NCI-H82 treated with DMSO at 0.1 percent for 48 hours (cell line): ENCODE measurements around the gene UBE2J1.
"Not testable (repeated sequence)": the region's sequence is repeated elsewhere in the genome, so short reads cannot be mapped to it uniquely, and the experiment has no call there.

ENCODE experiments used
- DNase-seq: peaks from one replicate; lab custom pipeline; 2025; ENCODE audit not compliant: unreplicated experiment; lab: John Stamatoyannopoulos, UW

Gene UBE2J1

GRCh38 chr6:89352278-89353117 is at the start of gene UBE2J1:
Gene UBE2J1 (minus strand): TSS chr6:89352722. CDS start chr6:89352569, 153 bp downstream.
- DNase-seq: no peak

- DNase-seq: no peak
These were observed 48.4 kb upstream of the UBE2J1 start for GRCh38 chr6:89400912-89401399.

DNA sequence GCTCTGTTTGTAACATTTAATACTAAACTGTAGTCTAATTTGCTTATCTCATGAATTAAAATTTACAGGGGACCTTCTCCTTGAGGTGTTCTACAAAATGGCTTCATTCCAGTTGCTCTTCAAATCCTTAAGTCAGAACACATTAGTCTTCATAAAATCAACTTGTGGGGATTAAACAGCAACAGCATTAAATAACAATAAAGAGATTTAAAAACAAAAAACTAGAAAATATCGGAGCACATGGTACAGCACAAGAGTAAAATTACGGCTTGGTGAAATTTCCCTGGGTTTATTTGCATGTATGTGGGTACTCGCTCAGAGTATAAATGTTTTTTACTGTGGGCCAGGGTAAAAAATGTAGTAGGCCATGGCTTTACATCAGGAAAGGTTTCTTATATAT is 47.5 kb upstream of the UBE2J1 start:
- no peak for DNase-seq

DNA sequence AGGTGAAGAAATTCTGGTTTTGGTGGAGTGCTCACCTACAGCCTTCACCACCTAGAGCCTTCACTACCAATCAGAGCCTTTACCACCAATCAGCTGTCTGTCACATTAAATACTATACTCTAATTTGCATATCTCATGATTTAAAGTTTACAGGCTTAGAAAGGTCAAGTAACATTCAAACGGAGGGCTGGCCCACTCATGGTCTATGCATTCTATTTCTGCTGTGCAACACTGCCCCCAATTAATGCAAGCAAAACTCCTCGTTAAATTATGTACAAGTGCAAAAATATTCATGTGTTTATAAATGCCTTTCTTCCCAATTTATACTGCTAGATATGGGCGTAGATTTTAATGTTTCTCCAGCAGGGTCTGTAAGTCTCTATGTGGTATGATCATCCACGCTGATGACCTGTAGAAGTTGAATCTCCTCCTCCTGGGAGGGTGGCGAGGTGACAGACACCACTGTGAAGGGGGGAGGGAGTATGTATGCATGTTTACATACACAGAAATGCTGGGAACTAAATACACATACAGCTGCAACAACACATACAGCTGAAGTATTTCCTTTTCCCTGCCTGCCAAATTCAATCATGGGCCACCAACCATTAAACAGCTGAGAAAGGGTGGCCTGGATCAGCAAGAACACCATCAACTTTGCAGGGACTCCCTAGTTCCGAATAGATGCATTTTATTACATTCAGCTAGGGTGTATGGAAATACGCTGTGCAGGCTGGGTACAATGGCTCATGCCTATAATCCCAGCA is 46.4 kb upstream of the UBE2J1 start:
- no peak for DNase-seq

DNA sequence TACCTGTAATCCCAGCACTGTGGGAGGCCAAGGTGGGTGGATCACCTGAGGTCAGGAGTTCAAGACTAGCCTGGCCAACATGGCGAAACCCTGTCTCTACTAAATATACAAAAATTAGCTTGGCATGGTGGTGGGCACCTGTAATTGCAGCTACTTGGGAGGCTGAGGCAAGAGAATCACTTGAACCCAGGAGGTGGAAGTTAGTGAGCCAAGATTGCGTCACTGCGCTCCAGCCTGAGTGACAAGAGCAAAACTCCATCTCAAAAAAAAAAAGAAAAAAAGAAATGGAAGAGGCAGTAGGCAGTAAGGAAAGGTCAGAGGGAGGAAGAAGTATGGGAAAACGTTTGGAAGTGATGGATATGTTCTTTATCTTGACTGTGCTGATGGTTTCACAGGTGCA is 45.4 kb upstream of the UBE2J1 start:
- not testable (repeated sequence) for DNase-seq

- DNase-seq: no peak
These were observed 41.1 kb upstream of the UBE2J1 start for GRCh38 chr6:89393659-89394058.

DNA sequence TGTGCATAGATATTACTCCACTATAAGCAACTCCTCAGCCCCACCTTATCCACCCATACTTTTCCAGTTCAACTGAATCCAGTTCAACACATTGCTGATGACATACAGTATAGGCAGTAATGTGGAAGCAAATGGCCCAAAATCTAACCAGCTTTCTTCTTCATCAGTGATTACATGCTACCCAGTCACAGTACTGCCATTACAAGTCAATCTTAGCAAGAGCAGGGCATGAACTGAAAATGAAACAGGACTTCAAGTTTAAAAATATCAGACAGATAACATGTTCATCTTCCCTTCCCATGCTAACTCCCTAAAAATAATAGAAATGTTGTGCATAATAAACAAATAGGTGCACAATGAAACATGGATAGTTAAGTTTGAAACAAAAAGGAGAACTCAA is 40.3 kb upstream of the UBE2J1 start:
- no peak for DNase-seq

DNA sequence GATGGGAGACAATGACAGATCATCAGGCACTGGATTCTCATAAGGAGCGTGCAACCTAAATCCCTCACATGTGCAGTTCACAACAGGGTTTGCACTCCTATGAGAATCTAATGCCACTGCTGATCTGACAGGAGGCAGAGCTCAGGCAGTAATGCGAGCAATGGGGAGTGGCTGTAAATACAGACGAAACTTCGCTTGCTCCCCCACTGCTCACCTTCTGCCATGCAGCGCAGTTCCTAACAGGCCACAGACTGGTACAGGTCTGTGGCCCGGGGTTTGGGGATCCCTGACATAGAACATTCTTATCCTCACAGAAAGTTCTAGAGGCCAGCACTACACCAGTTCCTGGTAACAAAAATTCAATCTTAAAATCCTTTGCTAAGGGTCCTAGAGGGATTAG is 36.3 kb upstream of the UBE2J1 start:
- DNase-seq: no peak

- DNase-seq: no peak
These were observed 35.1 kb upstream of the UBE2J1 start for GRCh38 chr6:89387516-89388201.

GRCh38 chr6:89386917-89387491 is 34.5 kb upstream of the UBE2J1 start:
- no peak for DNase-seq

- DNase-seq: no peak
These were observed 33.3 kb upstream of the UBE2J1 start for GRCh38 chr6:89385846-89386245.

GRCh38 chr6:89385156-89385667 is 32.7 kb upstream of the UBE2J1 start:
- DNase-seq: peak; percentile 71

GRCh38 chr6:89381031-89381430 is 28.5 kb upstream of the UBE2J1 start:
- no peak for DNase-seq

DNA sequence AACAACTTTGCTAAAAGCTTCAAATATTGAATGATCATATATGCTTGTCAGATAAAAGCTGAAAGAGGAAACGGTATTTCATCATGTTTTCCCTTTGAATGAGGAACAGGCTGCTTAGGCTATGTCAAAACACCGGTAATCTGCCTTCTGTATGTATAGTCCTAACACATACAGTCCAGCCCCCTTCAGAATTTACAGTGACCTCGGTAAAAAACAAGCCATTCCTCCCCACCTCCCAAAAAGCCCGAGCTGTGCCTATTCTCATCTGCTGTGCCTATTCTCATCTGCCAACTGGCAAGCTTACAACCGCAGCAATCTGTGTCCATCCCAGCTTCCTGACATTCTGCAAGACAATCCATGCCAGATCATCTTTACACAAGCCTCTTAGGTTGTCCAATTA is 26.8 kb upstream of the UBE2J1 start:
- no peak for DNase-seq

- DNase-seq: no peak
These were observed 26.1 kb upstream of the UBE2J1 start for GRCh38 chr6:89378628-89379027.

- peak; percentile 61 for DNase-seq
These were observed 23.1 kb upstream of the UBE2J1 start for GRCh38 chr6:89375427-89376267.

GRCh38 chr6:89372506-89372901 is 20.0 kb upstream of the UBE2J1 start:
- no peak for DNase-seq

DNA sequence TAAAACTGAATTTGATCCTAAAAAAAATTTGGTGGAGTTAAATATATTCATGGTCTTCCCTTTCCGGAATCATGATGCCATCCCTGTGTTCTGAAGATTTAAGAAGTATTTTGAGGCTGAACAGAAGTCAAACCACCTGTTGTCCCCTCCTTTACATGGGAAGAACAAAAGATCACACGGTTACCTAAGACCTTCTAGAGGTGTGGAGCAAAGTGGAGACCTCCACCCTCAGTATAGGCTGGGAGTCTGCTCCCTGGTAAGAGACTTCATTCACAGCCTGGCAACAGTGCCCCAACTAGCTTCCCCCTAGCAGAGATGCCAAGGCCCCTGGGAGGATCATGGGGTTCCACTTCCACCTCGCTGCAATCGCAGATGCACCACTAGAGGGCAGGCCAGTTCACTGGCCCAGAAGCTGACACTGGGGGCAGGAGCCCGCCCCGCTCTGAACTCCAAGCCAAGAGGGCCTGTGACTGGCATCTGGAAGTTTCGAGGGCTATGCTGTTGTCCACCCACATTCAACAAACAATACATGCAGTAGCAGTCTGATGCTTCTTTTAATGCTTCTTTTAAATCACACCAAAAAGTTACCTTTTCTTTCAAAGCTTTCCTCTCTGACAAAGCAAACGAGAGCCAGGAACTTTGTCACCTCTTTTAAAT is 19.5 kb upstream of the UBE2J1 start:
- no peak for DNase-seq

- DNase-seq: no peak
These were observed 16.5 kb upstream of the UBE2J1 start for GRCh38 chr6:89368999-89369398.

DNA sequence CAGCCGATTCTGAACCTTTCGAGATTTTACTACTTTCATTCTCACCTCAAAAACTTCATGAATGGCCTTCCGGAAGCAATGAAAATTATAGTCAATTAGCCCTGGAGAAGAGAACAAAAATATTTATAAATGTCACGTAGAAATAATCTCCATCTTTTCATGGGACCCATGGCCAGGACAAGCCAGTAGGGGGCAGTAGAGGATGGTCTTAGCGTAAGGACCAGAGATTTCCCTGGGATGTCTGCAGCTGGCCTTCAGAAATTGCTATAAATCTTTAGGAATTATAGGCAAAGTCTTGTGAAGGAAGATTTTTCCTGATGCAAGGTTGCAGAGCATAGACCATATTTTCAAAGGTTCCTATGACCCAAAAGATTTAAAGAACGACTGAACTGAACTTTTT is 15.6 kb upstream of the UBE2J1 start:
- DNase-seq: no peak
